HL-60 (cell line): Measurements from ENCODE around the gene RGSL1.

Experiments used
- DNase-seq, 2 experiments: peaks; one replicate each; pipeline ENCODE4 v3.0.0-alpha.2; 2010 to 2020; ENCODE audit warnings: low read depth in 1 of 2, low spot score in 1 of 2
- H3K27ac ChIP-seq: fragments of 250-450 bp; sonication (Bioruptor Pico); replicated peaks from 2 replicates; pipeline ENCODE4 v1.5.1; 2020; ENCODE audit warnings: mild to moderate bottlenecking, moderate library complexity
- H3K27me3 ChIP-seq: fragments of 250-450 bp; sonication (Bioruptor Pico); 2 replicates; pipeline ENCODE4 v1.5.1; 2021; ENCODE audit warnings: mild to moderate bottlenecking, moderate library complexity; ENCODE audit not compliant: insufficient read depth, poor library complexity, severe bottlenecking
- H3K4me3 ChIP-seq: replicated peaks from 2 replicates; pipeline ENCODE4 v1.5.1; 2011; ENCODE audit warnings: mild to moderate bottlenecking, control low read depth, low read length; ENCODE audit not compliant: insufficient read depth
- CTCF ChIP-seq: IDR thresholded peaks from one replicate; pipeline ENCODE4 v1.5.1; 2011; ENCODE audit warnings: low read length, control low read depth, inconsistent platforms; ENCODE audit not compliant: insufficient read depth
- GABPA ChIP-seq: IDR thresholded peaks from 2 replicates; pipeline ENCODE4 v1.6.1; 2012; ENCODE audit warnings: low read depth
- POLR2AphosphoS5 ChIP-seq: IDR thresholded peaks from 2 replicates; pipeline ENCODE4 v1.6.1; 2012; ENCODE audit warnings: low read depth
- REST ChIP-seq: IDR thresholded peaks from 2 replicates; pipeline ENCODE4 v1.6.1; 2012; ENCODE audit warnings: low read depth; ENCODE audit not compliant: insufficient replicate concordance
- SPI1 ChIP-seq: IDR thresholded peaks from 2 replicates; pipeline ENCODE4 v1.6.1; 2012; ENCODE audit warnings: low read depth, mild to moderate bottlenecking, borderline replicate concordance

Gene RGSL1

GRCh38 chr1:182607566-182607965 is 157.6 kb downstream of the RGSL1 start:
- DNase-seq: no peak
- Histone ChIP-seq H3K4me3 (no peak overlapping the region), H3K27ac (no peak overlapping the region), H3K27me3 (no peaks in the 10 kb centered on the region)
- TF ChIP-seq SPI1: no peak

GRCh38 chr1:182608236-182608635 is 158.3 kb downstream of the RGSL1 start:
- no peak overlapping the region for H3K27ac ChIP-seq

GRCh38 chr1:182608845-182609610 is 159.1 kb downstream of the RGSL1 start:
- no peak for TF ChIP-seq CTCF
- TF ChIP-seq GABPA: no peak
- TF ChIP-seq SPI1: no peak
- TF ChIP-seq POLR2AphosphoS5: no peak
- no peak for TF ChIP-seq REST
- H3K27ac ChIP-seq: no peak overlapping the region

More at GRCh38 chr1:182608236-182608635, 158.3 kb downstream of the RGSL1 start:
- TF ChIP-seq CTCF: no peak
- TF ChIP-seq POLR2AphosphoS5: no peak
- no peak for DNase-seq
- H3K4me3 ChIP-seq: no peak overlapping the region
- no peaks in the 10 kb centered on the region for H3K27me3 ChIP-seq

More at GRCh38 chr1:182608845-182609610, 159.1 kb downstream of the RGSL1 start:
- no peaks in the 10 kb centered on the region for H3K27me3 ChIP-seq
- no peak overlapping the region for H3K4me3 ChIP-seq
- no peak for DNase-seq
